ENCODE measurements around the gene LRRN4CL. TPM values are rescaled to one million over a fixed set of nuclear protein-coding genes. Genes with fewer than 3 reads are reported as not detected.
A peak's percentile ranks its signal among the peaks of the same experiment; 100 is the strongest.

Gene LRRN4CL
- total and polyA plus RNA-seq, 2 of the 8 experiments (the other 6 are each of a cell fraction or from before 2014, with no cell fraction given), result 0.05 to 0.26 TPM

DNA sequence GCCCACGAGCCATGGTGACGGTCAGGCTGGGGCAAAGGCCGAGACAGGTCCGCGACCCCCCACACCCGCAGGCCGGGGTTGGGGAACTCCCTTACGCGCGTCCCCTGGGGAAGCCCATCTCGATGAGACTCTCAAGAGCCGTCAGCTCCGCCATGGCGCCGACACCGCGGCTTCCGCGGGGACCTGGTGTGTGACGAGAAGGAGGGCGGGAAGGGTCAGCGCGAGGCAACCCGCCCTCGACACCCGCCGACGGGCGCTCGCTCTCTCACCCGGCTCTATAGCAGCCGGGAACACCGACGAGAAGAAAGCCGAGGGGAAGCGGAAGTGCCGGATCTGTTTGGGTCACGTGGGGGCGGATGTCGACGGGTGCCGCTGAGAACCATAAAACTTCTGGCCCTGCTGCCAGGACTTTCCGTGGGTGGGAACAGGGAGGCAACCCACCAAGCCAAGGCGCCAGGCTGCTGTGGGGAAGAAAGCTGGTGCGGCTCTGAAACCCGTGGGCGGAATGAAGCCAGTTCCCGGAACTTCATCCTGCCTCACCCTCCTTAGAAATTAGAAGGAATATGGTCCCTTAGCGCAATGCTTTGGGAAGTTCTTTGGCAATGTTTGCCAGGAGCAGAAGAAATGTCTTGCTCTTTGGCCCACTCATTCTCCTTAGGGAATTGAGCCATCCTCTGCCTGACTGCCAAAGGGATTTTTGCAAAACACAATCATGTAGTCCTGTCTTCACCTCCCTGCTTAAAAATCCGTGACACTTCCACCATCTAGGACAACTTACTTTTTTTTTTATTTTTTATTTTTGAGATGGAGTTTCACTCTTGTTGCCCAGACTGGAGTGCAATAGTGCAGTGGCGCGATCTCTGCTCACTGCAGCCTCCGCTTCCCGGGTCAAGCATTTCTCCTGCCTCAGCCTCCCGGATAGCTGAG lies 10.3 kb downstream of the LRRN4CL start, which contains the start of gene UBXN1:
Gene UBXN1 (minus strand): TSS at position 304 of the 927 bp plus-strand sequence. CDS start 150 bp downstream, at position 154.
- Histone ChIP-seq H2BK12ac (ENCODE audit: low read depth, low read length) (no peak within 1 kb of the TSS), H3K23me2 (ENCODE audit: low read depth, low read length) (peaks cover 3% of the 10 kb centered on the region; the same call in 1 of the 2 replicates), H3K79me2 (ENCODE audit: control insufficient read depth in 1 of 2, insufficient read depth in 2 of 2, low read length in 2 of 2) (peaks cover 0 to 14% of the 10 kb centered on the region in 2 experiments; a peak in 2 of 4 replicates), H2BK15ac (ENCODE audit: low read length) (no peak within 1 kb of the TSS), H3K9me3 (ENCODE audit: insufficient read depth in 2 of 2, low read depth in 1 of 2, low read length in 1 of 2) (no peaks in the 10 kb centered on the region), H4K5ac (ENCODE audit: insufficient read length, low read depth, low read length) (peak within 1 kb of the TSS; percentile 44), H3K4me3 (ENCODE audit: extremely low read depth in 1 of 4, insufficient read depth in 2 of 4, low read depth in 3 of 4, low read length in 4 of 4) (peak within 1 kb of the TSS; percentile 78 to 98 (median 88)), H2AK5ac (ENCODE audit: low read depth, low read length) (no peak within 1 kb of the TSS), H3K56ac (replicated peaks; ENCODE audit: insufficient read length, low read depth, low read length) (peak within 1 kb of the TSS; percentile 40), H2BK20ac (ENCODE audit: low read length) (no peak within 1 kb of the TSS), H3K18ac (ENCODE audit: extremely low read depth, low read length) (peak within 1 kb of the TSS; percentile 75; the same call in 1 of the 2 replicates), H2BK5ac (ENCODE audit: low read depth, low read length) (peak within 1 kb of the TSS; percentile 91), H4K91ac (replicated peaks; ENCODE audit: insufficient read length, low read length) (no peak within 1 kb of the TSS), H3K23ac (ENCODE audit: insufficient read length) (no peak within 1 kb of the TSS), H4K8ac (ENCODE audit: extremely low read depth, insufficient read depth, low read length) (peak within 1 kb of the TSS; percentile 74), H3K27ac (ENCODE audit: low read depth, low read length) (peak within 1 kb of the TSS; percentile 68), H2BK120ac (replicated peaks; ENCODE audit: low read depth, low read length) (no peak within 1 kb of the TSS), H3K4ac (replicated peaks; ENCODE audit: insufficient read length, low read depth, low read length) (no peak within 1 kb of the TSS), H3K14ac (ENCODE audit: insufficient read length) (no peak within 1 kb of the TSS), H2AFZ (ENCODE audit: low read length) (peak within 1 kb of the TSS; percentile 93; the same call in 1 of the 2 replicates), H4K20me1 (replicated peaks in 1 of 2; ENCODE audit: control insufficient read depth in 1 of 2, insufficient read depth in 2 of 2, low read length in 2 of 2) (peaks cover 0 to 1% of the 10 kb centered on the region in 2 experiments), H3K79me1 (ENCODE audit: low read depth, low read length) (peaks cover 2% of the 10 kb centered on the region), H3K4me1 (replicated peaks in 1 of 4; ENCODE audit: control insufficient read depth in 3 of 4, insufficient read depth in 4 of 4, low read length in 3 of 4) (peaks cover 2 to 8% (median 4%) of the 10 kb centered on the region in 4 experiments; a peak in 4 of 7 replicates), H3K27me3 (replicated peaks in 1 of 4; ENCODE audit: control insufficient read depth in 3 of 4, extremely low read depth in 1 of 4, insufficient read depth in 3 of 4, low read length in 3 of 4) (no peaks in the 10 kb centered on the region), H3K4me2 (ENCODE audit: insufficient read depth in 1 of 2, low read depth in 2 of 2, low read length in 2 of 2) (peak within 1 kb of the TSS; percentile 74 to 86), H3K36me3 (ENCODE audit: control insufficient read depth in 2 of 4, insufficient read depth in 4 of 4, low read length in 3 of 4) (peaks cover 5 to 22% (median 7%) of the 10 kb centered on the region in 4 experiments; a peak in 5 of 8 replicates), H3K9ac (replicated peaks in 1 of 4; ENCODE audit: extremely low read depth in 1 of 4, low read depth in 3 of 4, low read length in 3 of 4) (peak within 1 kb of the TSS; percentile 77 to 90 (median 88))
- ChIA-PET CTCF (ENCODE audit: partially characterized antibody) (interaction anchor here (0.6 to 8.2 kb wide), 6 partner anchors 8 to 28 kb away, joined by 3 to 114 read pairs (median 10); partner anchors contain the start of genes BSCL2, GNG3, LBHD1 and LRRN4CL), POLR2A (ENCODE audit: partially characterized antibody) (interaction anchor here (0.6 to 61.4 kb wide), 6 partner anchors 12 to 177 kb away, joined by 3 to 2041 read pairs (median 5); partner anchors contain the start of genes BSCL2, C11orf98, CSKMT and GANAB)
- 12% methylated on average over 53 of the region's 55 CpGs; no CpG with 5 or more reads in 1 of the 2 experiments for WGBS, 2 experiments (ENCODE audit: extremely low coverage in 1 of 2, insufficient coverage in 1 of 2, insufficient read length in 1 of 2, insufficient replicate concordance in 2 of 2, low coverage in 1 of 2, low lambda C conversion rate in 2 of 2, missing lambda C conversion rate in 1 of 2)
- DNase-seq (ENCODE audit: low read depth in 1 of 2, low spot score in 2 of 2) (peak in 1 of 2 experiments; percentile 88), FAIRE-seq (no peak)
- TF ChIP-seq CBX5 (IDR thresholded peaks at IDR 0.05; ENCODE audit: low read depth, low read length) (no peak), FOSL1 (IDR thresholded peaks at IDR 0.05; ENCODE audit: insufficient read depth, low read depth, low read length) (no peak), GTF2F1 (IDR thresholded peaks at IDR 0.05; ENCODE audit: borderline replicate concordance, low read depth, low read length) (0 out of 2 replicates have a peak, but pooled peaks have one; percentile 26), CBX8 (IDR thresholded peaks at IDR 0.05; ENCODE audit: borderline replicate concordance, low read depth, low read length) (no peak), BACH1 (IDR thresholded peaks at IDR 0.05; ENCODE audit: low read length) (no peak), SIN3A (conservative IDR thresholded peaks at IDR 0.05 in 1 of 2, IDR thresholded peaks at IDR 0.05 in 1 of 2; ENCODE audit: low read depth in 1 of 2, low read length in 2 of 2) (peak; percentile 80 to 92; a peak in 3 of 4 replicates), CHD2 (IDR thresholded peaks at IDR 0.05; ENCODE audit: low read length) (no peak)
- TF ChIP-seq, protein P1, sequence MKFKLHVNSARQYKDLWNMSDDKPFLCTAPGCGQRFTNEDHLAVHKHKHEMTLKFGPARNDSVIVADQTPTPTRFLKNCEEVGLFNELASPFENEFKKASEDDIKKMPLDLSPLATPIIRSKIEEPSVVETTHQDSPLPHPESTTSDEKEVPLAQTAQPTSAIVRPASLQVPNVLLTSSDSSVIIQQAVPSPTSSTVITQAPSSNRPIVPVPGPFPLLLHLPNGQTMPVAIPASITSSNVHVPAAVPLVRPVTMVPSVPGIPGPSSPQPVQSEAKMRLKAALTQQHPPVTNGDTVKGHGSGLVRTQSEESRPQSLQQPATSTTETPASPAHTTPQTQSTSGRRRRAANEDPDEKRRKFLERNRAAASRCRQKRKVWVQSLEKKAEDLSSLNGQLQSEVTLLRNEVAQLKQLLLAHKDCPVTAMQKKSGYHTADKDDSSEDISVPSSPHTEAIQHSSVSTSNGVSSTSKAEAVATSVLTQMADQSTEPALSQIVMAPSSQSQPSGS (IDR thresholded peaks at IDR 0.05; ENCODE audit: low read length), result no peak

All from H1 (cell line).